ENCODE measurements around the gene TWIST2.

- TF ChIP-seq CEBPB (IDR thresholded peaks at IDR 0.05), result no peak
- TF ChIP-seq EP300 (IDR thresholded peaks at IDR 0.05; ENCODE audit: borderline replicate concordance), result no peak
- TF ChIP-seq RAD21 (IDR thresholded peaks at IDR 0.05; ENCODE audit: low read depth), result no peak
- no peak for TF ChIP-seq TAF1 (IDR thresholded peaks at IDR 0.05; ENCODE audit: low read depth)
- TF ChIP-seq TEAD4 (IDR thresholded peaks at IDR 0.05), result no peak
- no peak for TF ChIP-seq EGR1 (IDR thresholded peaks at IDR 0.05)
These were observed 76.9 kb downstream of the TWIST2 start for GRCh38 chr2:238924796-238925195.
